Smooth muscle cell (in vitro differentiated cells): ENCODE results near the gene GPX2. TPM values are rescaled to one million over a fixed set of nuclear protein-coding genes. Genes with fewer than 3 reads are reported as not detected.

Source experiments
- DNase-seq: peaks from one replicate; lab custom pipeline; 2025; ENCODE audit not compliant: unreplicated experiment; lab: John Stamatoyannopoulos, UW
- H2AFZ ChIP-seq: fragments of 200-600 bp; sonication (generic); 2 replicates; pipeline ENCODE4 v1.6.0; 2016; ENCODE audit warnings: antibody characterized with exemption, low read depth, mild to moderate bottlenecking
- H3F3A ChIP-seq: fragments of 200-600 bp; sonication (generic); 2 replicates; pipeline ENCODE4 v1.6.0; 2017; ENCODE audit warnings: antibody characterized with exemption, low read depth
- H3K27ac ChIP-seq: fragments of 200-600 bp; sonication (generic); 2 replicates; pipeline ENCODE4 v1.5.1; 2016; ENCODE audit warnings: low read depth, mild to moderate bottlenecking
- H3K27me3 ChIP-seq: fragments of 200-600 bp; sonication (generic); 2 replicates; pipeline ENCODE4 v1.6.1; 2016; ENCODE audit warnings: low read depth, mild to moderate bottlenecking
- H3K36me3 ChIP-seq: fragments of 200-600 bp; sonication (generic); 2 replicates; pipeline ENCODE4 v1.5.1; 2016; ENCODE audit warnings: low read depth
- H3K4me1 ChIP-seq: fragments of 200-600 bp; sonication (generic); 2 replicates; pipeline ENCODE4 v1.5.1; 2016; ENCODE audit warnings: low read depth
- H3K4me2 ChIP-seq: fragments of 200-600 bp; sonication (generic); 2 replicates; pipeline ENCODE4 v1.6.0; 2016; ENCODE audit warnings: mild to moderate bottlenecking
- H3K4me3 ChIP-seq: fragments of 200-600 bp; sonication (generic); 2 replicates; pipeline ENCODE4 v1.5.1; 2016; ENCODE audit warnings: mild to moderate bottlenecking
- H3K79me2 ChIP-seq: fragments of 200-600 bp; sonication (generic); 2 replicates; pipeline ENCODE4 v1.6.0; 2016; ENCODE audit warnings: low read depth, mild to moderate bottlenecking
- H3K9ac ChIP-seq: fragments of 200-600 bp; sonication (generic); 2 replicates; pipeline ENCODE4 v1.6.0; 2016; ENCODE audit warnings: low read depth
- H3K9me3 ChIP-seq: fragments of 200-600 bp; sonication (generic); replicated peaks from 2 replicates; pipeline ENCODE4 v1.5.1; 2016; ENCODE audit warnings: low read depth
- H4K20me1 ChIP-seq: fragments of 200-600 bp; sonication (generic); 2 replicates; pipeline ENCODE4 v1.6.0; 2016; ENCODE audit warnings: low read depth
- WGBS: methylation state at CpG from one replicate; pipeline ENCODE4 v1.1.7; 2016; ENCODE audit warnings: low lambda C conversion rate; 5-methylcytosine and 5-hydroxymethylcytosine counted together
- polyA plus RNA-seq: library from polyadenylated mRNA; unstranded; fragments of >200 nt; fragmentation: Nextera tagmentation; extraction: Ambion mirVana; gene quantifications from 2 replicates; pipeline ENCODE4 v1.2.1, GENCODE V29; 2016
- total RNA-seq: library from RNA; depleted of rRNA; stranded (reverse); fragments of >200 nt; gene quantifications from 2 replicates; pipeline ENCODE4 v1.2.3, GENCODE V29; 2014
- TF ChIP-seq, protein P1 (sequence below): fragments of 200-600 bp; sonication (generic); IDR thresholded peaks from 2 replicates; pipeline ENCODE4 v1.5.1; 2017; ENCODE audit warnings: borderline replicate concordance, mild to moderate bottlenecking, antibody characterized with exemption; ENCODE audit not compliant: insufficient read depth, poor library complexity, severe bottlenecking

GPX2 gene
- total RNA-seq (0.85 and 3.6 TPM in 2 replicates), polyA plus RNA-seq (0.30 and 1.3 TPM in 2 replicates)

DNA sequence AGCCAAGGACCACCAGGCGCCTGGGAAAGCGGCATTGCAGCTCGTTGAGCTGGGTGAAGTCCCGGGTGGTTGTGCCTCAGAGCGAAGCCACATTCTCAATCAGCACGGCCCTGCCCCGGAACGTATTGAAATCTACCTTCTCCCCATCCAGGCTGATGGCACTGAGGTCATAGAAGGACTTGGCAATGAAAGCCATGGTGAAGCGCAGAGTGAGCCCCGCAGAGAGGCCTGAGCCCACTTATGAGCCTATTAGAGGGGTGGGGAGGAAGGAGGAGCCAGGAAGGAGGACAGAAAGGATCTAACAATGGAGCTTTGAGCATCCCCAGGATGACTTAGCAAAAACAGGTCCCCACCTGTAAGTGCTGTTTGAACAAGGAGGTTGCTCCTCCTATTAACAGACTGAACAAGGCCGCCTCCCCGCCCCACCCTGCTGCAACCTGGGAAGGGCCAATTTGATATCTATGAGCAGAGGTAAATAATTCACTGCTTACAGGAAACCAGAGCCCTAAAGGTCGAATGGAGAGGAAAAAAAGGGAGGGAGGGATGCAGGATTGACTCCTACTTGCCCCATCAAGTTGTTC lies at the start of gene GPX2:
Gene GPX2 (minus strand): TSS at position 215 of the 581 bp plus-strand sequence. CDS start 19 bp downstream, at position 196.
- no peak within 1 kb of the TSS for H3K4me2 ChIP-seq
- no peak within 1 kb of the TSS for H3K9ac ChIP-seq
- H3K27ac ChIP-seq = no peak within 1 kb of the TSS
- H2AFZ ChIP-seq = no peak within 1 kb of the TSS
- no peaks in the 10 kb centered on the region for H3K4me1 ChIP-seq
- H3F3A ChIP-seq = no peaks in the 10 kb centered on the region
- no peaks in the 10 kb centered on the region for H3K27me3 ChIP-seq
- no peak for DNase-seq
- H3K4me3 ChIP-seq = peak within 1 kb of the TSS; percentile 3
- H3K79me2 ChIP-seq = no peaks in the 10 kb centered on the region
- no peaks in the 10 kb centered on the region for H3K9me3 ChIP-seq
- TF ChIP-seq, protein P1, sequence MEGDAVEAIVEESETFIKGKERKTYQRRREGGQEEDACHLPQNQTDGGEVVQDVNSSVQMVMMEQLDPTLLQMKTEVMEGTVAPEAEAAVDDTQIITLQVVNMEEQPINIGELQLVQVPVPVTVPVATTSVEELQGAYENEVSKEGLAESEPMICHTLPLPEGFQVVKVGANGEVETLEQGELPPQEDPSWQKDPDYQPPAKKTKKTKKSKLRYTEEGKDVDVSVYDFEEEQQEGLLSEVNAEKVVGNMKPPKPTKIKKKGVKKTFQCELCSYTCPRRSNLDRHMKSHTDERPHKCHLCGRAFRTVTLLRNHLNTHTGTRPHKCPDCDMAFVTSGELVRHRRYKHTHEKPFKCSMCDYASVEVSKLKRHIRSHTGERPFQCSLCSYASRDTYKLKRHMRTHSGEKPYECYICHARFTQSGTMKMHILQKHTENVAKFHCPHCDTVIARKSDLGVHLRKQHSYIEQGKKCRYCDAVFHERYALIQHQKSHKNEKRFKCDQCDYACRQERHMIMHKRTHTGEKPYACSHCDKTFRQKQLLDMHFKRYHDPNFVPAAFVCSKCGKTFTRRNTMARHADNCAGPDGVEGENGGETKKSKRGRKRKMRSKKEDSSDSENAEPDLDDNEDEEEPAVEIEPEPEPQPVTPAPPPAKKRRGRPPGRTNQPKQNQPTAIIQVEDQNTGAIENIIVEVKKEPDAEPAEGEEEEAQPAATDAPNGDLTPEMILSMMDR = no peak
- H3K36me3 ChIP-seq = no peaks in the 10 kb centered on the region
- H4K20me1 ChIP-seq = peaks cover 14% of the 10 kb centered on the region
- 90% methylated on average over 13 of the region's 13 CpGs for WGBS

GRCh38 chr14:64990939-64991338 lies 48.4 kb upstream of the GPX2 start:
- Histone ChIP-seq H3K27ac (no peak overlapping the region), H3K4me3 (no peak overlapping the region)
- WGBS = 98% methylated on average over 4 of the region's 4 CpGs

GRCh38 chr14:64990296-64990695 lies 47.8 kb upstream of the GPX2 start:
- no peaks in the 10 kb centered on the region for H3F3A ChIP-seq
- no peaks in the 10 kb centered on the region for H3K36me3 ChIP-seq
- peaks cover 7% of the 10 kb centered on the region for H4K20me1 ChIP-seq
- no peak overlapping the region for H3K9ac ChIP-seq
- no peak overlapping the region for H3K4me3 ChIP-seq
- peaks cover 10% of the 10 kb centered on the region for H3K4me1 ChIP-seq
- WGBS = 95% methylated on average over 3 of the region's 3 CpGs
- TF ChIP-seq, protein P1 = no peak
- DNase-seq = no peak
- H3K27me3 ChIP-seq = no peaks in the 10 kb centered on the region
- peaks cover 38% of the 10 kb centered on the region for H3K79me2 ChIP-seq
- H3K9me3 ChIP-seq = no peaks in the 10 kb centered on the region
- H3K27ac ChIP-seq = no peak overlapping the region
- H3K4me2 ChIP-seq = no peak overlapping the region
- H2AFZ ChIP-seq = no peak overlapping the region

More at GRCh38 chr14:64990939-64991338, 48.4 kb upstream of the GPX2 start:
- peaks cover 7% of the 10 kb centered on the region for H4K20me1 ChIP-seq
- H3K9me3 ChIP-seq = no peaks in the 10 kb centered on the region
- no peak overlapping the region for H2AFZ ChIP-seq
- peaks cover 10% of the 10 kb centered on the region for H3K4me1 ChIP-seq
- H3K36me3 ChIP-seq = no peaks in the 10 kb centered on the region
- no peak overlapping the region for H3K9ac ChIP-seq
- TF ChIP-seq, protein P1 = no peak
- no peak overlapping the region for H3K4me2 ChIP-seq
- no peaks in the 10 kb centered on the region for H3F3A ChIP-seq
- DNase-seq = no peak
- peaks cover 38% of the 10 kb centered on the region for H3K79me2 ChIP-seq
- H3K27me3 ChIP-seq = no peaks in the 10 kb centered on the region

DNA sequence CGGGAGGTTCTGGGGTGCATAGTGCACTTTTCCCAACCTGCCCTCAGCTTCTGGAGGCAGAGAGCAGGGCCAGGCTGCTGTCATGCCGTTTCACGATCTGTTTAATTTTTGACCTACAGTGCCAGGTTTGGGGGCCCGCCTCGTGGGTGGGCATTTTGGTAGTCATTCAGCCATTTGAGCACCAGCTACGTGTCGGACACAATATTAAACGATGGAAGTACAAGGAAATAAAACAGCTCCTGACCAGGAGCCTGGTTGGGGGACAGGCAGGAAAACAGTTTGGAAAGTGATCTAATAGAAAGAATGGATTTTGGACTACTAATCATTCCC lies 44.9 kb upstream of the GPX2 start:
- Histone ChIP-seq H3K4me2 (peak overlapping the region; percentile 89), H3K9me3 (no peaks in the 10 kb centered on the region), H3K4me1 (peaks cover 10% of the 10 kb centered on the region), H3K79me2 (peaks cover 26% of the 10 kb centered on the region), H3K4me3 (peak overlapping the region; percentile 69), H3K27ac (peak overlapping the region; percentile 43), H2AFZ (peak overlapping the region; percentile 83), H3K9ac (peak overlapping the region; percentile 79), H3K27me3 (no peaks in the 10 kb centered on the region), H3F3A (no peaks in the 10 kb centered on the region), H4K20me1 (no peaks in the 10 kb centered on the region), H3K36me3 (no peaks in the 10 kb centered on the region)
- WGBS = under 1% methylated on average over 8 of the region's 8 CpGs
- TF ChIP-seq, protein P1 = no peak
- DNase-seq = no peak
